ENCODE measurements around the gene RNF14.

Gene RNF14

GRCh38 chr5:142008813-142009212, 39.9 kb downstream of the RNF14 start:
- no peak for ATAC-seq
- TF ChIP-seq ARNTL (CRISPR knock-in tag; IDR thresholded peaks at IDR 0.05; ENCODE audit: borderline replicate concordance, low read depth) (no peak), ZNF8 (CRISPR knock-in tag; IDR thresholded peaks at IDR 0.05) (no peak), TCF4 (CRISPR knock-in tag; IDR thresholded peaks at IDR 0.05; ENCODE audit: borderline replicate concordance) (no peak), ISL1 (CRISPR knock-in tag; IDR thresholded peaks at IDR 0.05) (no peak), BACH2 (CRISPR knock-in tag; IDR thresholded peaks at IDR 0.05; ENCODE audit: borderline replicate concordance) (no peak), POU6F1 (CRISPR knock-in tag; IDR thresholded peaks at IDR 0.05; ENCODE audit: borderline replicate concordance, low read depth) (no peak), CREB5 (CRISPR knock-in tag; IDR thresholded peaks at IDR 0.05; ENCODE audit: low read depth) (no peak), TSHZ2 (CRISPR knock-in tag; IDR thresholded peaks at IDR 0.05) (no peak), PPARA (CRISPR knock-in tag; IDR thresholded peaks at IDR 0.05; ENCODE audit: borderline replicate concordance) (no peak), ZNF565 (CRISPR knock-in tag; conservative IDR thresholded peaks at IDR 0.05; ENCODE audit: low read depth) (no peak), OSR1 (CRISPR knock-in tag; IDR thresholded peaks at IDR 0.05) (no peak), PATZ1 (CRISPR knock-in tag; IDR thresholded peaks at IDR 0.05; ENCODE audit: borderline replicate concordance) (no peak), SNAI2 (CRISPR knock-in tag; IDR thresholded peaks at IDR 0.05) (no peak), ZFP30 (CRISPR knock-in tag; IDR thresholded peaks at IDR 0.05) (no peak), ZNF70 (CRISPR knock-in tag; IDR thresholded peaks at IDR 0.05) (no peak), GLIS3 (CRISPR knock-in tag; IDR thresholded peaks at IDR 0.05) (no peak)

GRCh38 chr5:142009886-142010285, 41.0 kb downstream of the RNF14 start:
- ATAC-seq: no peak
- TF ChIP-seq CSRNP3 (CRISPR knock-in tag; IDR thresholded peaks at IDR 0.05) (no peak), ZFP30 (CRISPR knock-in tag; IDR thresholded peaks at IDR 0.05) (no peak), CREB5 (CRISPR knock-in tag; IDR thresholded peaks at IDR 0.05; ENCODE audit: low read depth) (no peak), ESRRG (CRISPR knock-in tag; IDR thresholded peaks at IDR 0.05) (no peak), GLIS3 (CRISPR knock-in tag; IDR thresholded peaks at IDR 0.05) (no peak), CSDC2 (CRISPR knock-in tag; IDR thresholded peaks at IDR 0.05) (no peak), ARNTL (CRISPR knock-in tag; IDR thresholded peaks at IDR 0.05; ENCODE audit: borderline replicate concordance, low read depth) (no peak)

GRCh38 chr5:142011572-142012185, 42.8 kb downstream of the RNF14 start:
- TF ChIP-seq ARNTL (CRISPR knock-in tag; IDR thresholded peaks at IDR 0.05; ENCODE audit: borderline replicate concordance, low read depth) (no peak), RARB (CRISPR knock-in tag; IDR thresholded peaks at IDR 0.05) (no peak), CSRNP3 (CRISPR knock-in tag; IDR thresholded peaks at IDR 0.05) (no peak)
- no peak for ATAC-seq
